NCI-H2081 (cell line): ENCODE measurements around the gene MVD.

ENCODE experiments used
- DNase-seq, 2 experiments: peaks; one replicate each; lab custom pipeline; 2025; lab: John Stamatoyannopoulos, UW

Gene MVD

GRCh38 chr16:88655733-88656281 is 7.1 kb downstream of the MVD start:
- no peak for DNase-seq

- DNase-seq: no peak
Observed at GRCh38 chr16:88655053-88655732, 7.7 kb downstream of the MVD start.

GRCh38 chr16:88654363-88655052 is 8.4 kb downstream of the MVD start:
- no peak for DNase-seq

- DNase-seq: no peak
Observed at GRCh38 chr16:88653596-88654362, 9.1 kb downstream of the MVD start.

GRCh38 chr16:88653101-88653500 is 9.8 kb downstream of the MVD start:
- DNase-seq: no peak

- DNase-seq: no peak
Observed at GRCh38 chr16:88652762-88653063, 10.2 kb downstream of the MVD start.

- no peak for DNase-seq
Observed at GRCh38 chr16:88651989-88652761, 10.7 kb downstream of the MVD start.

GRCh38 chr16:88651276-88651988 is 11.5 kb downstream of the MVD start:
- DNase-seq: peak; percentile 48 to 64

- peak; percentile 24 to 27 for DNase-seq
Observed at GRCh38 chr16:88650749-88651275, 12.1 kb downstream of the MVD start, which contains the start of gene CYBA. TSS of gene CYBA (minus strand) at chr16:88651053. CDS start at chr16:88651013, 40 bp downstream.

- peak in 1 of 2 experiments; percentile 23 for DNase-seq
Observed at GRCh38 chr16:88649924-88650748, 12.8 kb downstream of the MVD start.

- peak; percentile 63 to 84 for DNase-seq
Observed at GRCh38 chr16:88649195-88649923, 13.5 kb downstream of the MVD start.

GRCh38 chr16:88647178-88648070 is 15.5 kb downstream of the MVD start:
- no peak for DNase-seq

- DNase-seq: no peak
Observed at GRCh38 chr16:88646345-88647034, 16.4 kb downstream of the MVD start.

GRCh38 chr16:88645941-88646340 is 16.9 kb downstream of the MVD start:
- DNase-seq: no peak

- DNase-seq: no peak
Observed at GRCh38 chr16:88645455-88645854, 17.4 kb downstream of the MVD start.

GRCh38 chr16:88643644-88643932 is 19.3 kb downstream of the MVD start:
- DNase-seq: no peak

GRCh38 chr16:88642881-88643643 is 19.8 kb downstream of the MVD start:
- no peak for DNase-seq
